ENCODE results near the gene COQ2. TPM values are rescaled to one million over a fixed set of nuclear protein-coding genes. Genes with fewer than 3 reads are reported as not detected.

Gene COQ2
- total RNA-seq, 1 experiment from 2014 or later: 19.5 TPM

- Histone ChIP-seq H3K79me2 (ENCODE audit: low read depth) (no peaks in the 10 kb centered on the region), H3K36me3 (ENCODE audit: low read depth) (no peaks in the 10 kb centered on the region), H3F3A (ENCODE audit: insufficient read depth, low read depth) (no peaks in the 10 kb centered on the region), H2AFZ (no peak overlapping the region), H4K20me1 (ENCODE audit: insufficient read depth) (no peaks in the 10 kb centered on the region), H3K4me2 (no peak overlapping the region), H3K9me2 (ENCODE audit: insufficient read depth) (no peaks in the 10 kb centered on the region), H3K27me3 (ENCODE audit: insufficient read depth, low read depth) (no peaks in the 10 kb centered on the region), H3K4me1 (replicated peaks; ENCODE audit: insufficient read depth) (peaks cover 7% of the 10 kb centered on the region), H3K4me3 (no peak overlapping the region), H3K27ac (no peak overlapping the region), H3K9me3 (ENCODE audit: insufficient read depth, low read depth) (no peaks in the 10 kb centered on the region)
- CTCF ChIA-PET: interaction anchor here (0.6 kb wide), 1 partner anchor 106 kb away, joined by 3 read pairs; no protein-coding TSS in a partner anchor
- intact Hi-C loops (cut with micrococcal nuclease; ENCODE audit: unreplicated experiment): no loop called here
- TF ChIP-seq EZH2 (IDR thresholded peaks at IDR 0.05; ENCODE audit: low read depth) (no peak), CTCF (conservative IDR thresholded peaks at IDR 0.05) (no peak)
- POLR2A ChIA-PET (ENCODE audit: unreplicated experiment): interaction anchor here (0.6 kb wide), 1 partner anchor 24 kb away, joined by 3 read pairs; no protein-coding TSS in a partner anchor
- no peak for DNase-seq
- no TSS peak for BruUV-seq (replicated peaks)
These were observed 43.5 kb downstream of the COQ2 start for GRCh38 chr4:83241132-83241531.

DNA sequence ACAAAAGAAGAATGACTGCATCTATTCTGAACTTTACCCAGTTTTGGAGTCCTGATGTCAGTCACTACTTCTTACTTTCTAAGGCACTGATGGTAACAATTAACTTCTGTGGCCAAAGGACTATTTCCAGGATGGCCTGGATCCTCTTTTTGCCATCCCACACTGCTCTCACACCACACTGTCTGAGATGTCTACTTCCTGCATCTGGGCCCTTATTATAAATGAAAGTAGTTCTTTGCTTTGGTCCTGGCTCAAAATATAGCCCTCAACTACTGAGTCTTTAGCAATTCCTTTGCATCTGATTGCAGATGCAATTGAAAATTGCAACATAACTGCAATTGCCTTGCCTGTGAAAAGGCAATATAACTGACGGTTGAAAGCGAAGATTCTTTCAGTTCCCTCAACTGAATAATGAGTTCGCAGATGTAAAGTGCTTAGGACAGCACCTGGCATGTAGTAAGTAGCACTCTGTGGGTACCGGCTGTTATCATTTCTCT lies 44.2 kb downstream of the COQ2 start:
- Histone ChIP-seq H3K4me1 (replicated peaks; ENCODE audit: insufficient read depth) (peaks cover 14% of the 10 kb centered on the region), H3K36me3 (ENCODE audit: low read depth) (no peaks in the 10 kb centered on the region), H3K27me3 (ENCODE audit: insufficient read depth, low read depth) (no peaks in the 10 kb centered on the region), H3K79me2 (ENCODE audit: low read depth) (no peaks in the 10 kb centered on the region), H3K4me3 (no peak overlapping the region), H4K20me1 (ENCODE audit: insufficient read depth) (no peaks in the 10 kb centered on the region), H2AFZ (no peak overlapping the region), H3K27ac (no peak overlapping the region), H3K9me3 (ENCODE audit: insufficient read depth, low read depth) (no peaks in the 10 kb centered on the region), H3F3A (ENCODE audit: insufficient read depth, low read depth) (no peaks in the 10 kb centered on the region), H3K4me2 (no peak overlapping the region), H3K9me2 (ENCODE audit: insufficient read depth) (no peaks in the 10 kb centered on the region)
- no peak for TF ChIP-seq CTCF (conservative IDR thresholded peaks at IDR 0.05)
- TF ChIP-seq EZH2 (IDR thresholded peaks at IDR 0.05; ENCODE audit: low read depth): no peak
- no TSS peak for BruUV-seq (replicated peaks)
- CTCF ChIA-PET: no interaction called here
- no peak for DNase-seq
- POLR2A ChIA-PET (ENCODE audit: unreplicated experiment): interaction anchor here (0.6 kb wide), 1 partner anchor 23 kb away, joined by 3 read pairs; no protein-coding TSS in a partner anchor
- intact Hi-C loops (cut with micrococcal nuclease; ENCODE audit: unreplicated experiment): no loop called here

GRCh38 chr4:83238393-83239248 lies 46.0 kb downstream of the COQ2 start:
- TF ChIP-seq CTCF (conservative IDR thresholded peaks at IDR 0.05): no peak
- no peak for TF ChIP-seq EZH2 (IDR thresholded peaks at IDR 0.05; ENCODE audit: low read depth)

More at GRCh38 chr4:83238393-83239248, 46.0 kb downstream of the COQ2 start:
- ChIA-PET POLR2A (ENCODE audit: unreplicated experiment) (no interaction called here), CTCF (no interaction called here)
- H3K36me3 ChIP-seq (ENCODE audit: low read depth): no peaks in the 10 kb centered on the region
- H3K4me3 ChIP-seq: no peak overlapping the region
- no peak overlapping the region for H3K4me2 ChIP-seq
- H3K9me3 ChIP-seq (ENCODE audit: insufficient read depth, low read depth): no peaks in the 10 kb centered on the region
- no peak overlapping the region for H3K27ac ChIP-seq
- no peak overlapping the region for H2AFZ ChIP-seq
- peaks cover 7% of the 10 kb centered on the region for H3F3A ChIP-seq (ENCODE audit: insufficient read depth, low read depth)
- no peaks in the 10 kb centered on the region for H3K79me2 ChIP-seq (ENCODE audit: low read depth)
- DNase-seq: no peak
- peaks cover 32% of the 10 kb centered on the region for H3K4me1 ChIP-seq (replicated peaks; ENCODE audit: insufficient read depth)
- H3K27me3 ChIP-seq (ENCODE audit: insufficient read depth, low read depth): no peaks in the 10 kb centered on the region
- no peaks in the 10 kb centered on the region for H4K20me1 ChIP-seq (ENCODE audit: insufficient read depth)
- no peaks in the 10 kb centered on the region for H3K9me2 ChIP-seq (ENCODE audit: insufficient read depth)
- intact Hi-C loops (cut with micrococcal nuclease; ENCODE audit: unreplicated experiment): no loop called here
- no TSS peak for BruUV-seq (replicated peaks)
